Activated T-helper 2 cell treated with anti-CD3 and anti-CD28 coated beads, Interferon-gamma antibody, Interleukin-2, Interleukin-4, amounts not matched to agents 10 μg/mL and 5 μg/mL and 100 μg/mL, durations not matched to agents 14 hours and 24 hours and 36 hours (primary cell): ENCODE measurements around the gene DMXL1. TPM values are rescaled to one million over a fixed set of nuclear protein-coding genes. Genes with fewer than 3 reads are reported as not detected.

Experiments
- total RNA-seq: library from RNA; stranded (reverse); gene quantifications from 2 replicates; pipeline ENCODE4 v1.2.3, GENCODE V29; 2022

The DMXL1 gene
- total RNA-seq, 1 donor from 2014 or later = 26.7 TPM

Other genes with a start within 250 kb of the DMXL1 start
- 2.3 and 2.9 TPM in 2 replicates for gene DTWD2, start 82.5 kb upstream of the DMXL1 start, total RNA-seq